Neural cell (in vitro differentiated cells): Measurements from ENCODE around the gene FAM229B. TPM values are rescaled to one million over a fixed set of nuclear protein-coding genes. Genes with fewer than 3 reads are reported as not detected.

Experiments
- H2AFZ ChIP-seq: fragments of 200-600, 300-800 bp; sonication (generic), shearing (Covaris generic); 2 replicates; pipeline ENCODE4 v1.6.0; 2014; ENCODE audit warnings: low read depth, mild to moderate bottlenecking, antibody characterized with exemption, low read length, moderate library complexity
- H3F3A ChIP-seq: fragments of 200-600 bp; shearing (Covaris generic); 2 replicates; pipeline ENCODE4 v1.6.1; 2016; ENCODE audit warnings: mild to moderate bottlenecking, moderate library complexity, mixed read lengths, antibody characterized with exemption, low read length; ENCODE audit not compliant: insufficient read depth, poor library complexity, severe bottlenecking
- H3K27ac ChIP-seq: fragments of 200-600, 300-800 bp; sonication (generic), shearing (Covaris generic); 2 replicates; pipeline ENCODE4 v1.5.1; 2014; ENCODE audit warnings: mild to moderate bottlenecking, low read length, moderate library complexity
- H3K27me3 ChIP-seq: fragments of 300-800, 200-600 bp; sonication (generic), shearing (Covaris generic); 2 replicates; pipeline ENCODE4 v1.6.0; 2014; ENCODE audit warnings: mild to moderate bottlenecking, low read depth, low read length, moderate library complexity; ENCODE audit not compliant: insufficient read depth
- H3K36me3 ChIP-seq: fragments of 300-800, 200-600 bp; sonication (generic), shearing (Covaris generic); 2 replicates; pipeline ENCODE4 v1.5.1; 2014; ENCODE audit warnings: mild to moderate bottlenecking, antibody characterized with exemption, low read length, moderate library complexity; ENCODE audit not compliant: insufficient read depth
- H3K4me2 ChIP-seq: fragments of 300-800, 200-600 bp; sonication (generic), shearing (Covaris generic); 2 replicates; pipeline ENCODE4 v1.6.0; 2014; ENCODE audit warnings: mild to moderate bottlenecking, low read length
- H3K4me3 ChIP-seq: fragments of 300-800, 200-600 bp; sonication (generic), shearing (Covaris generic); 2 replicates; pipeline ENCODE4 v1.5.1; 2014; ENCODE audit warnings: mild to moderate bottlenecking, low read length, moderate library complexity
- H3K79me2 ChIP-seq: fragments of 200-600 bp; shearing (Covaris generic); replicated peaks from 2 replicates; pipeline ENCODE4 v1.6.0; 2014; ENCODE audit warnings: mild to moderate bottlenecking, low read length, moderate library complexity; ENCODE audit not compliant: insufficient read depth
- H3K9ac ChIP-seq: fragments of 300-800, 200-600 bp; sonication (generic), shearing (Covaris generic); 2 replicates; pipeline ENCODE4 v1.6.1; 2016; ENCODE audit warnings: mild to moderate bottlenecking, low read length, mixed read lengths
- H3K9me2 ChIP-seq: fragments of 200-600 bp; shearing (Covaris generic); 2 replicates; pipeline ENCODE4 v1.6.1; 2016; ENCODE audit warnings: mild to moderate bottlenecking, low read length, mixed read lengths; ENCODE audit not compliant: insufficient read depth
- H3K9me3 ChIP-seq: fragments of 200-600, 300-800 bp; sonication (generic), shearing (Covaris generic); 2 replicates; pipeline ENCODE4 v1.6.1; 2016; ENCODE audit warnings: mild to moderate bottlenecking, mixed run types, low read length, moderate library complexity, mixed read lengths
- H4K20me1 ChIP-seq: fragments of 200-600 bp; shearing (Covaris generic); 2 replicates; pipeline ENCODE4 v1.6.1; 2016; ENCODE audit warnings: mild to moderate bottlenecking, mixed run types; ENCODE audit not compliant: insufficient read depth
- EP300 ChIP-seq: fragments of 450-650 bp; conservative IDR thresholded peaks from 2 replicates; pipeline ENCODE4 v1.6.1; 2014; ENCODE audit warnings: antibody characterized with exemption, mild to moderate bottlenecking, moderate library complexity; ENCODE audit not compliant: poor library complexity, severe bottlenecking
- EZH2 ChIP-seq: fragments of 200-600, 300-800 bp; shearing (Covaris generic), sonication (generic); IDR thresholded peaks from 2 replicates; pipeline ENCODE4 v1.6.1; 2014; ENCODE audit warnings: antibody characterized with exemption, low read length, borderline replicate concordance, mild to moderate bottlenecking; ENCODE audit not compliant: insufficient read depth, poor library complexity, severe bottlenecking
- MXI1 ChIP-seq: fragments of 450-650 bp; conservative IDR thresholded peaks from 2 replicates; pipeline ENCODE4 v1.6.1; 2014; ENCODE audit warnings: antibody characterized with exemption, mild to moderate bottlenecking; ENCODE audit not compliant: poor library complexity, severe bottlenecking
- POLR2AphosphoS5 ChIP-seq: IDR thresholded peaks from 2 replicates; pipeline ENCODE4 v1.6.1; 2012
- RAD21 ChIP-seq: fragments of 450-650 bp; conservative IDR thresholded peaks from 2 replicates; pipeline ENCODE4 v1.6.1; 2014; ENCODE audit warnings: antibody characterized with exemption, mild to moderate bottlenecking, moderate library complexity
- SMC3 ChIP-seq: fragments of 450-650 bp; conservative IDR thresholded peaks from 2 replicates; pipeline ENCODE4 v1.6.1; 2014; ENCODE audit warnings: antibody characterized with exemption, mild to moderate bottlenecking, moderate library complexity; ENCODE audit not compliant: poor library complexity
- TAF1 ChIP-seq: IDR thresholded peaks from 2 replicates; pipeline ENCODE4 v1.6.1; 2012; ENCODE audit warnings: low read depth
- polyA plus RNA-seq: library from polyadenylated mRNA; depleted of rRNA; stranded (reverse); fragments of >200 nt; gene quantifications from 2 replicates; pipeline ENCODE4 v1.2.3, GENCODE V29; 2014
- TF ChIP-seq, protein P1 (sequence below): fragments of 450-650 bp; IDR thresholded peaks from 2 replicates; pipeline ENCODE4 v1.5.1; 2014; ENCODE audit warnings: antibody characterized with exemption, mild to moderate bottlenecking, moderate library complexity; ENCODE audit not compliant: poor library complexity, severe bottlenecking
- TF ChIP-seq, protein P2 (sequence below): IDR thresholded peaks from 2 replicates; pipeline ENCODE4 v1.6.1; 2012; ENCODE audit warnings: borderline replicate concordance

Gene FAM229B
- polyA plus RNA-seq, 1 donor from 2014 or later: 142 TPM

GRCh38 chr6:112086744-112087135, 651 bp upstream of the FAM229B start:
- TF ChIP-seq RAD21 (peak; percentile 55), SMC3 (peak; percentile 69)
- TF ChIP-seq, protein P1, sequence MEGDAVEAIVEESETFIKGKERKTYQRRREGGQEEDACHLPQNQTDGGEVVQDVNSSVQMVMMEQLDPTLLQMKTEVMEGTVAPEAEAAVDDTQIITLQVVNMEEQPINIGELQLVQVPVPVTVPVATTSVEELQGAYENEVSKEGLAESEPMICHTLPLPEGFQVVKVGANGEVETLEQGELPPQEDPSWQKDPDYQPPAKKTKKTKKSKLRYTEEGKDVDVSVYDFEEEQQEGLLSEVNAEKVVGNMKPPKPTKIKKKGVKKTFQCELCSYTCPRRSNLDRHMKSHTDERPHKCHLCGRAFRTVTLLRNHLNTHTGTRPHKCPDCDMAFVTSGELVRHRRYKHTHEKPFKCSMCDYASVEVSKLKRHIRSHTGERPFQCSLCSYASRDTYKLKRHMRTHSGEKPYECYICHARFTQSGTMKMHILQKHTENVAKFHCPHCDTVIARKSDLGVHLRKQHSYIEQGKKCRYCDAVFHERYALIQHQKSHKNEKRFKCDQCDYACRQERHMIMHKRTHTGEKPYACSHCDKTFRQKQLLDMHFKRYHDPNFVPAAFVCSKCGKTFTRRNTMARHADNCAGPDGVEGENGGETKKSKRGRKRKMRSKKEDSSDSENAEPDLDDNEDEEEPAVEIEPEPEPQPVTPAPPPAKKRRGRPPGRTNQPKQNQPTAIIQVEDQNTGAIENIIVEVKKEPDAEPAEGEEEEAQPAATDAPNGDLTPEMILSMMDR: peak; percentile 56
- TF ChIP-seq, protein P2, sequence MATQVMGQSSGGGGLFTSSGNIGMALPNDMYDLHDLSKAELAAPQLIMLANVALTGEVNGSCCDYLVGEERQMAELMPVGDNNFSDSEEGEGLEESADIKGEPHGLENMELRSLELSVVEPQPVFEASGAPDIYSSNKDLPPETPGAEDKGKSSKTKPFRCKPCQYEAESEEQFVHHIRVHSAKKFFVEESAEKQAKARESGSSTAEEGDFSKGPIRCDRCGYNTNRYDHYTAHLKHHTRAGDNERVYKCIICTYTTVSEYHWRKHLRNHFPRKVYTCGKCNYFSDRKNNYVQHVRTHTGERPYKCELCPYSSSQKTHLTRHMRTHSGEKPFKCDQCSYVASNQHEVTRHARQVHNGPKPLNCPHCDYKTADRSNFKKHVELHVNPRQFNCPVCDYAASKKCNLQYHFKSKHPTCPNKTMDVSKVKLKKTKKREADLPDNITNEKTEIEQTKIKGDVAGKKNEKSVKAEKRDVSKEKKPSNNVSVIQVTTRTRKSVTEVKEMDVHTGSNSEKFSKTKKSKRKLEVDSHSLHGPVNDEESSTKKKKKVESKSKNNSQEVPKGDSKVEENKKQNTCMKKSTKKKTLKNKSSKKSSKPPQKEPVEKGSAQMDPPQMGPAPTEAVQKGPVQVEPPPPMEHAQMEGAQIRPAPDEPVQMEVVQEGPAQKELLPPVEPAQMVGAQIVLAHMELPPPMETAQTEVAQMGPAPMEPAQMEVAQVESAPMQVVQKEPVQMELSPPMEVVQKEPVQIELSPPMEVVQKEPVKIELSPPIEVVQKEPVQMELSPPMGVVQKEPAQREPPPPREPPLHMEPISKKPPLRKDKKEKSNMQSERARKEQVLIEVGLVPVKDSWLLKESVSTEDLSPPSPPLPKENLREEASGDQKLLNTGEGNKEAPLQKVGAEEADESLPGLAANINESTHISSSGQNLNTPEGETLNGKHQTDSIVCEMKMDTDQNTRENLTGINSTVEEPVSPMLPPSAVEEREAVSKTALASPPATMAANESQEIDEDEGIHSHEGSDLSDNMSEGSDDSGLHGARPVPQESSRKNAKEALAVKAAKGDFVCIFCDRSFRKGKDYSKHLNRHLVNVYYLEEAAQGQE: no peak
- no peaks in the 10 kb centered on the region for H4K20me1 ChIP-seq
- H3F3A ChIP-seq: no peaks in the 10 kb centered on the region
- H3K79me2 ChIP-seq: peaks cover 34% of the 10 kb centered on the region
- H3K9ac ChIP-seq: peak overlapping the region; percentile 79
- no peaks in the 10 kb centered on the region for H3K9me2 ChIP-seq
- no peaks in the 10 kb centered on the region for H3K27me3 ChIP-seq
- no peaks in the 10 kb centered on the region for H3K9me3 ChIP-seq
- H3K4me3 ChIP-seq: peak overlapping the region; percentile 77
- H3K36me3 ChIP-seq: peaks cover 3% of the 10 kb centered on the region
- H2AFZ ChIP-seq: peak overlapping the region; percentile 48
- peak overlapping the region; percentile 91 for H3K27ac ChIP-seq
- H3K4me2 ChIP-seq: peak overlapping the region; percentile 62

DNA sequence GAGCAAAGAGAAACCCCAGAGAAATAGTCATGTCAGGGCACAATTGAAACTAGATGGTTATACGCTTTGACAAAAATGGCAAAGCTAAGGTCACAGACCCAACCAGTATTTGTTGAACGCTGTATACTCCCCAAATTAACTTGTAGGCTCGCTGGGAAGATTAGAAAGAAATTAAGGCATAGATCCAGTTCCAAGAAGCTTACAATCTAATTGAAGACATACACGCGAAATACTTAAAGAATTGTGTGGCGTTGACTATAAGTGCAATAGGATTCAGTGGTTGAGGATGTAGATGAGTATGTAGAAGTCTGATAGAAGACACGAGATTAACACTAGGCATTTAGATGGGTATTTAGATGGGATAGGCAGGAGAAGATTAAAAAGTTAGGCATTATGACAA, 525 bp downstream of the FAM229B start:
- Histone ChIP-seq H3K79me2 (peaks cover 34% of the 10 kb centered on the region), H3K9me2 (no peaks in the 10 kb centered on the region), H4K20me1 (no peaks in the 10 kb centered on the region), H3F3A (no peaks in the 10 kb centered on the region), H3K9ac (peak overlapping the region; percentile 79), H3K4me3 (peak overlapping the region; percentile 77), H3K4me2 (peak overlapping the region; percentile 57), H3K36me3 (peaks cover 3% of the 10 kb centered on the region), H3K9me3 (no peaks in the 10 kb centered on the region), H2AFZ (peak overlapping the region; percentile 48), H3K27me3 (no peaks in the 10 kb centered on the region), H3K27ac (peak overlapping the region; percentile 91)
- TF ChIP-seq EZH2: no peak
- no peak for TF ChIP-seq SMC3
- TF ChIP-seq RAD21: no peak
- no peak for TF ChIP-seq EP300
- TF ChIP-seq POLR2AphosphoS5: no peak
- TF ChIP-seq, protein P1: no peak
- TF ChIP-seq, protein P2: no peak
- no peak for TF ChIP-seq MXI1
- TF ChIP-seq TAF1: no peak
